Measurements from ENCODE around the gene GNG8. TPM values are rescaled to one million over a fixed set of nuclear protein-coding genes. Genes with fewer than 3 reads are reported as not detected.

The GNG8 gene
- total RNA-seq, 1 experiment from 2014 or later, result not detected

- no peak overlapping the region for H3K4me2 ChIP-seq (ENCODE audit: low read length)
- intact Hi-C loops (cut with micrococcal nuclease), result no loop called here
- TF ChIP-seq ATF3 (IDR thresholded peaks at IDR 0.05) (no peak), SIN3A (IDR thresholded peaks at IDR 0.05; ENCODE audit: low read depth) (no peak), POLR2AphosphoS5 (IDR thresholded peaks at IDR 0.05; ENCODE audit: low read depth, low read length) (no peak), EZH2phosphoT487 (IDR thresholded peaks at IDR 0.05; ENCODE audit: borderline replicate concordance) (no peak), SRF (IDR thresholded peaks at IDR 0.05; ENCODE audit: low read depth) (no peak), YY1 (IDR thresholded peaks at IDR 0.05; ENCODE audit: extremely low read depth, insufficient replicate concordance, low read depth, low read length) (no peak), ZBTB33 (IDR thresholded peaks at IDR 0.05; ENCODE audit: extremely low read depth, insufficient replicate concordance, low read length) (no peak), RAD21 (IDR thresholded peaks at IDR 0.05; ENCODE audit: low read depth) (no peak), CBX3 (IDR thresholded peaks at IDR 0.05; ENCODE audit: low read depth) (no peak), EZH2 (IDR thresholded peaks at IDR 0.05) (no peak), FOSL1 (IDR thresholded peaks at IDR 0.05; ENCODE audit: low read depth) (no peak), CTCF (IDR thresholded peaks at IDR 0.05 in 2 of 3, conservative IDR thresholded peaks at IDR 0.05 in 1 of 3; ENCODE audit: borderline replicate concordance in 1 of 3, insufficient read depth in 1 of 3, low read depth in 2 of 3, low read length in 2 of 3) (no peak), REST (IDR thresholded peaks at IDR 0.05; ENCODE audit: low read depth) (no peak), SP1 (IDR thresholded peaks at IDR 0.05; ENCODE audit: low read depth) (no peak)
- no peak overlapping the region for H3K9ac ChIP-seq (ENCODE audit: low read length)
- RAD21 ChIA-PET (ENCODE audit: low non-redundant PET in 1 of 2, low total read pairs in 2 of 2, uncharacterized antibody in 2 of 2, unreplicated experiment in 2 of 2), result no interaction called here
- H3K9me3 ChIP-seq (ENCODE audit: control insufficient read depth in 1 of 2, insufficient read depth in 1 of 2, low read depth in 1 of 2, low read length in 2 of 2), result no peaks in the 10 kb centered on the region
- CTCF ChIA-PET, result interaction anchor here (0.6 kb wide), 1 partner anchor 77 kb away, joined by 3 read pairs; no protein-coding TSS in a partner anchor
- no peaks in the 10 kb centered on the region for H3K27me3 ChIP-seq (ENCODE audit: insufficient read depth, low read length)
- H3K36me3 ChIP-seq (ENCODE audit: control insufficient read depth in 1 of 2, insufficient read depth in 2 of 2, low read length in 2 of 2), result no peaks in the 10 kb centered on the region
- no peak overlapping the region for H3K4me3 ChIP-seq (replicated peaks in 1 of 2; ENCODE audit: low read depth in 1 of 2, low read length in 2 of 2)
- no peak for DNase-seq (ENCODE audit: low read depth, low spot score)
- H3K79me2 ChIP-seq (ENCODE audit: insufficient read depth, low read length), result no peaks in the 10 kb centered on the region
- no peak overlapping the region for H2AFZ ChIP-seq (ENCODE audit: low read depth, low read length, poor library complexity, severe bottlenecking)
- H3K27ac ChIP-seq (ENCODE audit: low read depth, low read length), result no peak overlapping the region
- 0 out of 4 replicates have a peak, but pooled peaks cover 0 to 3% of the 10 kb centered on the region in 2 experiments for H3K4me1 ChIP-seq (ENCODE audit: control insufficient read depth in 1 of 2, insufficient read depth in 2 of 2, low read length in 2 of 2)
- POLR2A ChIA-PET, result interaction anchor here (0.7 kb wide), 1 partner anchor 1610 kb away, joined by 4 read pairs; the partner anchor contains the start of gene CARD8
- ATAC-seq, result no peak
- H3K9me2 ChIP-seq (ENCODE audit: insufficient read depth), result no peaks in the 10 kb centered on the region
- no peaks in the 10 kb centered on the region for H4K20me1 ChIP-seq (ENCODE audit: insufficient read depth)
- BruUV-seq (replicated peaks), result no TSS peak
Observed at GRCh38 chr19:46646402-46646801, 10.4 kb upstream of the GNG8 start.

All from HCT116 (cell line).